ENCODE data around the gene NPB.

The NPB gene

DNA sequence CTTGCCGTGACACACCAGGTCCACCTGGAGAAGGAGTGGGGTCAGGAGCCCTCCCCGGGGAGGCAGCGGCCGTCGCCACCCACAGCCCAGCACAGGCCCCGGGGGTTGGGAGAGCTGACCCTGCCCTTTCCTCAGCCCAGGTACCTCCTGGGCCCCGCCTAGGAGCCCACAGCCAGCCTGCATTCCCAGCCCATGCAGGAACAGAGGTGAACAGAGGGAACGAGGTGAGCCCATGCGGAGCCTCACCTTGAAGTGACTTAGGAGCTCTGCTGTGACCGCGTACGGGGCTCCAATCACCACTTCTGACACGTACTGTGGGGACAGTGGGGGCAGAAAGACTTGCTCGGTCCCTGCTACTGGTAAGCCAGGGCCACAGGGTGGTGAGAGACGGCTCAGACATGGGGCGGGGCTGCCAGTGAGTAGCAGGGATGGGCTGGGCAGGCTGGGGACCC, 3.4 kb downstream of the NPB start:
- peaks cover 2% of the 10 kb centered on the region; the same call in 1 of the 2 replicates for H3K4me1 ChIP-seq (ENCODE audit: control insufficient read depth, insufficient read depth, low read length)
- POLR2A ChIA-PET: interaction anchor here (0.8 kb wide), 1 partner anchor 14 kb away, joined by 3 read pairs; the partner anchor contains the start of genes ALYREF and ANAPC11
- CTCF ChIA-PET: interaction anchor here (1.1 to 1.6 kb wide), 2 partner anchors 12 to 115 kb away, joined by 4 read pairs; no protein-coding TSS in a partner anchor

DNA sequence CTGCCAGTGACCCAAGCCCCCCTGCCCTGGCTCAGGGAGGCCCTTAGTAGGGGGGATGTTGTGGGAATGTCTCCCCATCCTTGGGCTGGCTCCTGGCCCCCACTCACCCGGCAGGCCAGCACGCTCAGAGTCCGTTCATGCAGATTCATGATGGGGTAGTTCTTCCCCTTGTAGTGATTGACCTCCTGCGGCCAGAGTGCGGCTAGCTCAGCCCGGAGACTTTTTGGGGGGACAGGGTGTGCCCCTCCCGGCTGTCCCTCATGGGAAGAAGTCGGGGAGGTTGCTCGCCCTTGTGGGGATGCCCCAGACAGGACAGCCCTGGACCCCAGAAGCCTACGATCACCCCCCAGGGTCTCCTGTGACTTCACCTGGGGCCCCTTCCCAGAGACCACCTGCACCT, 4.0 kb downstream of the NPB start:
- peaks cover 0 to 58% of the 10 kb centered on the region in 2 experiments; a peak in 1 of 3 replicates for H3K36me3 ChIP-seq (ENCODE audit: control insufficient read depth in 2 of 2, insufficient read depth in 1 of 2, low read length in 2 of 2)
- no peak overlapping the region for H3K27ac ChIP-seq (ENCODE audit: extremely low read depth, low read depth, low read length)
- ChIA-PET CTCF (interaction anchor here (0.8 to 1.6 kb wide), 3 partner anchors 8 to 114 kb away, joined by 3 to 4 read pairs (median 4); no protein-coding TSS in a partner anchor), POLR2A (interaction anchor here (0.8 kb wide), 1 partner anchor 14 kb away, joined by 3 read pairs; the partner anchor contains the start of genes ALYREF and ANAPC11)
- no peaks in the 10 kb centered on the region for H3K9me3 ChIP-seq (ENCODE audit: control insufficient read depth, insufficient read depth, low read depth, low read length)
- no peak overlapping the region for H3K4me3 ChIP-seq (ENCODE audit: low read depth, low read length)
- H3K4me1 ChIP-seq (ENCODE audit: control insufficient read depth, insufficient read depth, low read length): peaks cover 3% of the 10 kb centered on the region; the same call in 1 of the 2 replicates
- TF ChIP-seq ZNF155 (tag by site-specific recombination; IDR thresholded peaks at IDR 0.05) (no peak), GLIS1 (tag by site-specific recombination; IDR thresholded peaks at IDR 0.05) (no peak), KLF7 (tag by site-specific recombination; IDR thresholded peaks at IDR 0.05; ENCODE audit: borderline replicate concordance) (no peak), ZNF324 (tag by site-specific recombination; IDR thresholded peaks at IDR 0.05) (no peak), FEZF1 (tag by site-specific recombination; IDR thresholded peaks at IDR 0.05) (no peak), ZNF302 (tag by site-specific recombination; IDR thresholded peaks at IDR 0.05; ENCODE audit: low read depth) (no peak), ZNF211 (tag by site-specific recombination; IDR thresholded peaks at IDR 0.05; ENCODE audit: low read depth) (no peak), ZNF10 (tag by site-specific recombination; IDR thresholded peaks at IDR 0.05) (no peak), ZEB2 (tag by site-specific recombination; IDR thresholded peaks at IDR 0.05) (no peak), ZNF785 (tag by site-specific recombination; IDR thresholded peaks at IDR 0.05) (no peak), ZNF404 (tag by site-specific recombination; IDR thresholded peaks at IDR 0.05) (no peak), GFI1B (tag by site-specific recombination; IDR thresholded peaks at IDR 0.05) (no peak), ZNF274 (IDR thresholded peaks at IDR 0.05; ENCODE audit: low read length) (no peak), ZNF274 (tag by site-specific recombination; IDR thresholded peaks at IDR 0.05; ENCODE audit: borderline replicate concordance) (no peak), EGR2 (tag by site-specific recombination; IDR thresholded peaks at IDR 0.05; ENCODE audit: low read depth) (no peak), GLI4 (tag by site-specific recombination; IDR thresholded peaks at IDR 0.05) (no peak), ZNF501 (tag by site-specific recombination; IDR thresholded peaks at IDR 0.05) (no peak)
- TF ChIP-seq, protein P1, sequence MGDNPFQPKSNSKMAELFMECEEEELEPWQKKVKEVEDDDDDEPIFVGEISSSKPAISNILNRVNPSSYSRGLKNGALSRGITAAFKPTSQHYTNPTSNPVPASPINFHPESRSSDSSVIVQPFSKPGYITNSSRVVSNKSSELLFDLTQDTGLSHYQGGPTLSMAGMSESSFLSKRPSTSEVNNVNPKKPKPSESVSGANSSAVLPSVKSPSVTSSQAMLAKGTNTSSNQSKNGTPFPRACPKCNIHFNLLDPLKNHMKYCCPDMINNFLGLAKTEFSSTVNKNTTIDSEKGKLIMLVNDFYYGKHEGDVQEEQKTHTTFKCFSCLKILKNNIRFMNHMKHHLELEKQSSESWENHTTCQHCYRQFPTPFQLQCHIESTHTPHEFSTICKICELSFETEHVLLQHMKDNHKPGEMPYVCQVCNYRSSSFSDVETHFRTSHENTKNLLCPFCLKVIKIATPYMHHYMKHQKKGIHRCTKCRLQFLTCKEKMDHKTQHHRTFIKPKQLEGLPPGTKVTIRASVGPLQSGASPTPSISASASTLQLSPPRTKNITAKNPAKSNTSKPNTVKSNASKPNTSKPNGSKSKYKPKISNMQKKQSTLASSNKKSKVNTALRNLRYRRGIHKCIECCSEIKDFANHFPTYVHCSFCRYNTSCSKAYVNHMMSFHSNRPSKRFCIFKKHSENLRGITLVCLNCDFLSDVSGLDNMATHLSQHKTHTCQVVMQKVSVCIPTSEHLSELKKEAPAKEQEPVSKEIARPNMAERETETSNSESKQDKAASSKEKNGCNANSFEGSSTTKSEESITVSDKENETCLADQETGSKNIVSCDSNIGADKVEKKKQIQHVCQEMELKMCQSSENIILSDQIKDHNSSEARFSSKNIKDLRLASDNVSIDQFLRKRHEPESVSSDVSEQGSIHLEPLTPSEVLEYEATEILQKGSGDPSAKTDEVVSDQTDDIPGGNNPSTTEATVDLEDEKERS (tag by site-specific recombination; IDR thresholded peaks at IDR 0.05): no peak
- TF ChIP-seq, protein P2, sequence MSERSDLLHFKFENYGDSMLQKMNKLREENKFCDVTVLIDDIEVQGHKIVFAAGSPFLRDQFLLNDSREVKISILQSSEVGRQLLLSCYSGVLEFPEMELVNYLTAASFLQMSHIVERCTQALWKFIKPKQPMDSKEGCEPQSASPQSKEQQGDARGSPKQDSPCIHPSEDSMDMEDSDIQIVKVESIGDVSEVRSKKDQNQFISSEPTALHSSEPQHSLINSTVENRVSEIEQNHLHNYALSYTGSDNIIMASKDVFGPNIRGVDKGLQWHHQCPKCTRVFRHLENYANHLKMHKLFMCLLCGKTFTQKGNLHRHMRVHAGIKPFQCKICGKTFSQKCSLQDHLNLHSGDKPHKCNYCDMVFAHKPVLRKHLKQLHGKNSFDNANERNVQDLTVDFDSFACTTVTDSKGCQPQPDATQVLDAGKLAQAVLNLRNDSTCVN (tag by site-specific recombination; optimal IDR thresholded peaks at IDR 0.05): no peak
- TF ChIP-seq, protein P3, sequence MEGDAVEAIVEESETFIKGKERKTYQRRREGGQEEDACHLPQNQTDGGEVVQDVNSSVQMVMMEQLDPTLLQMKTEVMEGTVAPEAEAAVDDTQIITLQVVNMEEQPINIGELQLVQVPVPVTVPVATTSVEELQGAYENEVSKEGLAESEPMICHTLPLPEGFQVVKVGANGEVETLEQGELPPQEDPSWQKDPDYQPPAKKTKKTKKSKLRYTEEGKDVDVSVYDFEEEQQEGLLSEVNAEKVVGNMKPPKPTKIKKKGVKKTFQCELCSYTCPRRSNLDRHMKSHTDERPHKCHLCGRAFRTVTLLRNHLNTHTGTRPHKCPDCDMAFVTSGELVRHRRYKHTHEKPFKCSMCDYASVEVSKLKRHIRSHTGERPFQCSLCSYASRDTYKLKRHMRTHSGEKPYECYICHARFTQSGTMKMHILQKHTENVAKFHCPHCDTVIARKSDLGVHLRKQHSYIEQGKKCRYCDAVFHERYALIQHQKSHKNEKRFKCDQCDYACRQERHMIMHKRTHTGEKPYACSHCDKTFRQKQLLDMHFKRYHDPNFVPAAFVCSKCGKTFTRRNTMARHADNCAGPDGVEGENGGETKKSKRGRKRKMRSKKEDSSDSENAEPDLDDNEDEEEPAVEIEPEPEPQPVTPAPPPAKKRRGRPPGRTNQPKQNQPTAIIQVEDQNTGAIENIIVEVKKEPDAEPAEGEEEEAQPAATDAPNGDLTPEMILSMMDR (tag by site-specific recombination; IDR thresholded peaks at IDR 0.05): no peak

More for the DNA sequence above, 3.4 kb downstream of the NPB start:
- Histone ChIP-seq H3K9me3 (ENCODE audit: control insufficient read depth, insufficient read depth, low read depth, low read length) (no peaks in the 10 kb centered on the region), H3K27ac (ENCODE audit: extremely low read depth, low read depth, low read length) (no peak overlapping the region), H3K4me3 (ENCODE audit: low read depth, low read length) (no peak overlapping the region), H3K36me3 (ENCODE audit: control insufficient read depth in 2 of 2, insufficient read depth in 1 of 2, low read length in 2 of 2) (peaks cover 0 to 64% of the 10 kb centered on the region in 2 experiments; a peak in 1 of 3 replicates)
- no peak for TF ChIP-seq ZNF501 (tag by site-specific recombination; IDR thresholded peaks at IDR 0.05)
- TF ChIP-seq, protein P4, sequence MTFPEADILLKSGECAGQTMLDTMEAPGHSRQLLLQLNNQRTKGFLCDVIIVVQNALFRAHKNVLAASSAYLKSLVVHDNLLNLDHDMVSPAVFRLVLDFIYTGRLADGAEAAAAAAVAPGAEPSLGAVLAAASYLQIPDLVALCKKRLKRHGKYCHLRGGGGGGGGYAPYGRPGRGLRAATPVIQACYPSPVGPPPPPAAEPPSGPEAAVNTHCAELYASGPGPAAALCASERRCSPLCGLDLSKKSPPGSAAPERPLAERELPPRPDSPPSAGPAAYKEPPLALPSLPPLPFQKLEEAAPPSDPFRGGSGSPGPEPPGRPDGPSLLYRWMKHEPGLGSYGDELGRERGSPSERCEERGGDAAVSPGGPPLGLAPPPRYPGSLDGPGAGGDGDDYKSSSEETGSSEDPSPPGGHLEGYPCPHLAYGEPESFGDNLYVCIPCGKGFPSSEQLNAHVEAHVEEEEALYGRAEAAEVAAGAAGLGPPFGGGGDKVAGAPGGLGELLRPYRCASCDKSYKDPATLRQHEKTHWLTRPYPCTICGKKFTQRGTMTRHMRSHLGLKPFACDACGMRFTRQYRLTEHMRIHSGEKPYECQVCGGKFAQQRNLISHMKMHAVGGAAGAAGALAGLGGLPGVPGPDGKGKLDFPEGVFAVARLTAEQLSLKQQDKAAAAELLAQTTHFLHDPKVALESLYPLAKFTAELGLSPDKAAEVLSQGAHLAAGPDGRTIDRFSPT (tag by site-specific recombination; IDR thresholded peaks at IDR 0.05): 0 out of 2 replicates have a peak, but pooled peaks have one; percentile 4
